A549 (cell line): Measurements from ENCODE around the gene ALDH4A1. TPM values are rescaled to one million over a fixed set of nuclear protein-coding genes. Genes with fewer than 3 reads are reported as not detected.

ENCODE experiments used
- ATAC-seq, 2 experiments: fragments of 200-7000 bp in 1 of 2; fragments of >200 bp in 1 of 2; cut with Nextera tagmentation in 1 of 2; cut with Tn5 transposase in 1 of 2; 3 replicates each; pipeline versions ENCODE4 v1.8.0 to v1.9.1; 2018 to 2020; ENCODE audit warnings: mild to moderate bottlenecking in 1 of 2, moderate library complexity in 1 of 2
- CTCF ChIA-PET: fragments of 300-600 bp; sonication (Branson Sonifier 250); formaldehyde crosslinking; extraction: SDS; loops from one replicate; lab custom pipeline; 2021; ENCODE audit warnings: antibody characterized with exemption, inconsistent platforms; lab: Yijun Ruan, JAX
- POLR2A ChIA-PET: fragments of 350-600 bp; formaldehyde crosslinking; extraction: SDS; loops from one replicate; lab custom pipeline; 2021; ENCODE audit warnings: antibody characterized with exemption, inconsistent platforms; lab: Yijun Ruan, JAX
- DNase-seq, 2 experiments: peaks; one replicate each; pipeline versions ENCODE4 v3.0.0 to v3.0.0-alpha.2; 2011 to 2016; ENCODE audit warnings: low read depth in 1 of 2, low spot score in 1 of 2
- FAIRE-seq: peaks from 2 replicates; lab custom pipeline; 2011; peaks lifted over from hg19 to GRCh38; lab: Jason Lieb, UNC
- H3K27ac ChIP-seq, 2 experiments: fragments of >200 bp; sonication (Bioruptor Twin); formaldehyde crosslinking; 3 replicates each; pipeline ENCODE4 v1.5.1; 2016 to 2017
- H3K4me1 ChIP-seq: fragments of >200 bp; sonication (Bioruptor Twin); formaldehyde crosslinking; 3 replicates; pipeline ENCODE4 v1.6.1; 2016
- H3K4me2 ChIP-seq: fragments of >200 bp; sonication (Bioruptor Twin); formaldehyde crosslinking; 3 replicates; pipeline ENCODE4 v1.6.1; 2016
- H3K4me3 ChIP-seq: fragments of >200 bp; sonication (Bioruptor Twin); formaldehyde crosslinking; 3 replicates; pipeline ENCODE4 v1.5.1; 2016
- H3K9me3 ChIP-seq: fragments of >200 bp; sonication (Bioruptor Twin); formaldehyde crosslinking; 3 replicates; pipeline ENCODE4 v1.6.1; 2016
- BHLHE40 ChIP-seq: IDR thresholded peaks from 2 replicates; pipeline ENCODE4 v1.6.1; 2012; ENCODE audit warnings: low read depth, low read length, inconsistent platforms
- CEBPB ChIP-seq, 2 experiments: fragments of >200 bp in 1 of 2; sonication (Bioruptor Twin) in 1 of 2; formaldehyde crosslinking in 1 of 2; IDR thresholded peaks; 2 replicates each; pipeline ENCODE4 v1.6.1; 2012 to 2016
- EHMT2 ChIP-seq: fragments of 200-600 bp; sonication (generic); IDR thresholded peaks from 2 replicates; pipeline ENCODE4 v1.6.1; 2016; ENCODE audit warnings: antibody characterized with exemption, low read depth, mild to moderate bottlenecking, moderate library complexity
- FOSB ChIP-seq: fragments of 250-450 bp; sonication (Bioruptor Pico); IDR thresholded peaks from 2 replicates; pipeline ENCODE4 v1.5.0; 2020; ENCODE audit warnings: mild to moderate bottlenecking, moderate library complexity
- FOXS1 ChIP-seq: fragments of 250-450 bp; sonication (Bioruptor Pico); IDR thresholded peaks from 2 replicates; pipeline ENCODE4 v1.5.0; 2020; ENCODE audit warnings: mild to moderate bottlenecking, moderate library complexity
- JUNB ChIP-seq: fragments of >200 bp; sonication (Bioruptor Twin); formaldehyde crosslinking; IDR thresholded peaks from 2 replicates; pipeline ENCODE4 v1.6.1; 2016
- KDM5A ChIP-seq: fragments of 200-600 bp; sonication (generic); IDR thresholded peaks from 2 replicates; pipeline ENCODE4 v1.6.1; 2016; ENCODE audit warnings: antibody characterized with exemption, mild to moderate bottlenecking
- MAZ ChIP-seq: fragments of 150-350 bp; IDR thresholded peaks from 2 replicates; pipeline ENCODE4 v1.6.1; 2014; ENCODE audit warnings: antibody characterized with exemption, low read depth, low read length, borderline replicate concordance
- MYC ChIP-seq: IDR thresholded peaks from 2 replicates; pipeline ENCODE4 v1.6.1; 2012; ENCODE audit warnings: mild to moderate bottlenecking, inconsistent platforms, low read length, improper control_type of control experiment, borderline replicate concordance
- NPAS2 ChIP-seq: fragments of 250-450 bp; sonication (Bioruptor Pico); IDR thresholded peaks from 2 replicates; pipeline ENCODE4 v1.8.0; 2022; ENCODE audit warnings: mild to moderate bottlenecking, moderate library complexity, borderline replicate concordance
- PHF8 ChIP-seq: fragments of 200-600 bp; sonication (generic); IDR thresholded peaks from 2 replicates; pipeline ENCODE4 v1.6.1; 2016; ENCODE audit warnings: low read depth, mild to moderate bottlenecking, antibody characterized with exemption, moderate library complexity, borderline replicate concordance
- POLR2A ChIP-seq: IDR thresholded peaks from 2 replicates; pipeline ENCODE4 v1.6.1; 2012; ENCODE audit warnings: mild to moderate bottlenecking, low read length
- POLR2AphosphoS2 ChIP-seq: conservative IDR thresholded peaks from 2 replicates; pipeline ENCODE4 v1.6.1; 2012; ENCODE audit warnings: low read length, improper control_type of control experiment, inconsistent platforms
- RARB ChIP-seq: fragments of 250-450 bp; sonication (Bioruptor Pico); IDR thresholded peaks from 2 replicates; pipeline ENCODE4 v1.8.0; 2021; ENCODE audit warnings: mild to moderate bottlenecking, moderate library complexity
- RFX5 ChIP-seq: fragments of 450-650 bp; IDR thresholded peaks from 2 replicates; pipeline ENCODE4 v1.7.1; 2014; ENCODE audit warnings: antibody characterized with exemption, mild to moderate bottlenecking, moderate library complexity
- RNF2 ChIP-seq: fragments of 200-600 bp; sonication (generic); IDR thresholded peaks from 2 replicates; pipeline ENCODE4 v1.6.1; 2016; ENCODE audit warnings: low read depth, mild to moderate bottlenecking, antibody characterized with exemption, moderate library complexity, borderline replicate concordance
- SMC3 ChIP-seq: fragments of >200 bp; sonication (Bioruptor Twin); formaldehyde crosslinking; IDR thresholded peaks from 3 replicates; pipeline ENCODE4 v1.6.1; 2018; ENCODE audit warnings: inconsistent platforms
- SREBF2 ChIP-seq: fragments of 450-650 bp; IDR thresholded peaks from 2 replicates; pipeline ENCODE4 v1.6.1; 2014; ENCODE audit warnings: mild to moderate bottlenecking, moderate library complexity
- TFCP2L1 ChIP-seq: fragments of 250-450 bp; sonication (Bioruptor Pico); IDR thresholded peaks from 2 replicates; pipeline ENCODE4 v1.5.0; 2021; ENCODE audit warnings: mild to moderate bottlenecking
- ZNF302 ChIP-seq: fragments of 250-450 bp; sonication (Bioruptor Pico); IDR thresholded peaks from 2 replicates; pipeline ENCODE4 v1.9.0; 2021; ENCODE audit warnings: inconsistent platforms, mild to moderate bottlenecking, moderate library complexity
- WGBS: methylation state at CpG from one replicate; pipeline ENCODE4 v1.1.6; 2017; ENCODE audit errors: missing lambda C conversion rate; 5-methylcytosine and 5-hydroxymethylcytosine counted together
- polyA plus RNA-seq, 4 experiments: library from polyadenylated mRNA; depleted of rRNA in 3 of 4; stranded (reverse); fragments of >200 nt; fragmentation: RNase III in 1 of 4; extraction: RNeasy Plus Mini Kit Qiagen cat#74134 plus additional on column Dnase treatment in 1 of 4; gene quantifications; 2 replicates in 3 of 4; 3 replicates in 1 of 4; pipeline ENCODE4 v1.2.3, GENCODE V29; 2011 to 2017
- TF ChIP-seq, protein P1 (sequence below): fragments of 450-650 bp; IDR thresholded peaks from 2 replicates; pipeline ENCODE4 v1.6.1; 2014; ENCODE audit warnings: antibody characterized with exemption
- TF ChIP-seq, protein P2 (sequence below): fragments of 150-350 bp; IDR thresholded peaks from 2 replicates; pipeline ENCODE4 v1.6.1; 2014; ENCODE audit warnings: low read depth, mild to moderate bottlenecking, low read length
- TF ChIP-seq, protein P3 (sequence below): fragments of 250-450 bp; sonication (Bioruptor Pico); IDR thresholded peaks from 2 replicates; pipeline ENCODE4 v1.5.0; 2020; ENCODE audit warnings: low read depth, mild to moderate bottlenecking, moderate library complexity
- TF ChIP-seq, protein P4 (sequence below): fragments of 250-450 bp; sonication (Bioruptor Pico); IDR thresholded peaks from 2 replicates; pipeline ENCODE4 v1.5.0; 2021; ENCODE audit warnings: mild to moderate bottlenecking, moderate library complexity, borderline replicate concordance

ALDH4A1 gene
- polyA plus RNA-seq, 2 of the 4 experiments (the other 2 are of a cell fraction): 9.4 to 15.4 TPM

DNA sequence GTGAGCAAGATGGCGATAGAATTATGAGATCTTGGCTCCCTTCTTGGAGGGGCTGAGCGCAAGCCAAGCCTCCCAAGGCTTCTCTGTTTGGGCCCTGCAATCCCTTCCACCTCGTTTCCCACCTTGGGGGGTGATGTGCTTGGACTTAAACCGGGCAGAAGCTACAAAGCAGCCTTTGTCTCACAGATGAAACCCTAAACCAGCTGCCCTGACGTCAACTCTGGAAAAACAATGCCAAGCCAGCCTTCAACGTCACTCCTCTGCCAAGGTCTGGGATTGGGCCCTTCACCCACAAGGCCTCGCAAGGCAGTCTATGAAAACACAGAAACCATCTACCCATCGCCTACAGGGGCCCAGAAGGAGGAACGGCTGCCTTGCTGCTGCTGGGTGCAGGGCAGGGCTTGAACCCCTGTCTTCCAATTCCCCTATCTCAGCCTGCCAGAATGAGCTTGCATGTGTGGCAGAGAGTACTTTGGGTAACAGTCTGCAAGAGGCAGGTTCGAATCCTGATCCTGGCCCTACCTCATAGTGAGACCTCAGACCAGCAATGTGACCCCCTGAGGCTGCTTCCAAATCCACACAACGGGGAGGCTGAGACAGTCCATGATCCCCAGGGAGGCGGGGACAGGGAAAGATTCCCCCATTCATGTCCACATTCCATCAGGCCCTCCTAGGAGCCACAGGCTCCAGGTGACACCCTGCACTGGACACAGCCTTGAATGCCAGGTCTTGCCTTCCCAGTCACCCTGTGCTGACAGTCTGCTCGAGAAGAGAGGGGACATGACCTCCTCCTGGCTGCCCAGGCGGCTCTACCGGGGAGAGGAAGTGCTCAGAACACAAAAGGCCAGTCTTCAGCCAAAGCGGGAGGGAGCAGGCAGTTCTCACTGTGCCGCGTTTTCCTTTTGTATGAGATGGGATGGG lies 39.1 kb upstream of the ALDH4A1 start:
- POLR2A ChIA-PET: no interaction called here
- TF ChIP-seq PHF8 (no peak), FOSB (CRISPR knock-in tag) (no peak), MYC (no peak), SREBF2 (no peak), RNF2 (no peak), CEBPB (IDR thresholded peaks at IDR 0.05) (no peak), POLR2A (no peak), SMC3 (no peak), JUNB (no peak), TFCP2L1 (CRISPR knock-in tag) (no peak), ZNF302 (no peak), NPAS2 (CRISPR knock-in tag) (no peak), RFX5 (no peak)
- TF ChIP-seq, protein P1, sequence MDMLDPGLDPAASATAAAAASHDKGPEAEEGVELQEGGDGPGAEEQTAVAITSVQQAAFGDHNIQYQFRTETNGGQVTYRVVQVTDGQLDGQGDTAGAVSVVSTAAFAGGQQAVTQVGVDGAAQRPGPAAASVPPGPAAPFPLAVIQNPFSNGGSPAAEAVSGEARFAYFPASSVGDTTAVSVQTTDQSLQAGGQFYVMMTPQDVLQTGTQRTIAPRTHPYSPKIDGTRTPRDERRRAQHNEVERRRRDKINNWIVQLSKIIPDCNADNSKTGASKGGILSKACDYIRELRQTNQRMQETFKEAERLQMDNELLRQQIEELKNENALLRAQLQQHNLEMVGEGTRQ: no peak
- ATAC-seq: no peak; a peak in 1 of 6 replicates
- H3K4me3 ChIP-seq: no peak overlapping the region
- no peak for FAIRE-seq
- CTCF ChIA-PET: interaction anchor here (0.5 to 2.7 kb wide), 5 partner anchors 14 to 155 kb away, joined by 3 to 13 read pairs (median 5); no protein-coding TSS in a partner anchor
- H3K4me1 ChIP-seq: peaks cover 83% of the 10 kb centered on the region
- H3K4me2 ChIP-seq: peak overlapping the region; percentile 30; the same call in 2 of the 3 replicates
- H3K27ac ChIP-seq: peak overlapping the region; percentile 37 to 68; a peak in 5 of 6 replicates
- peak in 1 of 2 experiments; percentile 66 for DNase-seq
- 77% methylated on average over 11 of the region's 18 CpGs for WGBS
- no peaks in the 10 kb centered on the region for H3K9me3 ChIP-seq

DNA sequence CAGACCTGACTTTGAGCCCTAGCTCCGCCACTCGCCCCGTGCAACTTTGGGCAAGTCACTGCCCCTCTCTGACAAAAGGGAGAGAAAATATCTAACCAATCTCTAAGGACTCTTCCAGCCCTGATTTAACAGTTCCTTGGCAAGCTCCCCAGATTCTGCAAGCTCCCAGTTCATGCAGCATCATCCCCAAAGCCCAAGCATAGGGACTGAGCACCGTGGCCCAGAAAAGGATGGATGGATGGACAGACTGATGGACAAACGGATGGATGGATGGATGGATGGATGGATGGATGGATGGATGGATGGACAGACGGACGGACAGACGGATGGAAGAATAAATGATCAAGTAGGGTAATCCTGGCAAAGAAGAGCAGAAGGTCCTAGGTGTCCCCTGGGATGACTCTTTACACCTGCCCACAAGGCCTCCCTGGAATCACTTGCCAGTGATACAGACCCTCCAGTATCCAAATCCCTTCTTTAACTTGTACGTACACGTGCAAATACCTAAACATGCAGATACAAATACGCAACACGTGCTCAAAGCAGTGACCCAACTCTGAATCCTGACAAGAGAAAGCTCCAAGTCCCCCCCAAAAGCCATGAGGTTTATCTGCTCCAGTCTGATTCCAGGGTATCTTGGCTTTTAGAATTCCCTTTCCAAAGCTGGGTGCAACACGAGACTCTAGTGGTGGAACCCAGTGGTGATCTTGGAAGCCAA lies 38.1 kb upstream of the ALDH4A1 start:
- CTCF ChIA-PET: interaction anchor here (1.0 to 1.7 kb wide), 4 partner anchors 13 to 157 kb away, joined by 3 to 5 read pairs (median 4); no protein-coding TSS in a partner anchor
- TF ChIP-seq MAZ (no peak), POLR2AphosphoS2 (no peak), BHLHE40 (no peak), RARB (CRISPR knock-in tag) (no peak), EHMT2 (no peak), FOXS1 (no peak), KDM5A (no peak), NPAS2 (CRISPR knock-in tag) (no peak)
- TF ChIP-seq, protein P1: no peak
- TF ChIP-seq, protein P2, sequence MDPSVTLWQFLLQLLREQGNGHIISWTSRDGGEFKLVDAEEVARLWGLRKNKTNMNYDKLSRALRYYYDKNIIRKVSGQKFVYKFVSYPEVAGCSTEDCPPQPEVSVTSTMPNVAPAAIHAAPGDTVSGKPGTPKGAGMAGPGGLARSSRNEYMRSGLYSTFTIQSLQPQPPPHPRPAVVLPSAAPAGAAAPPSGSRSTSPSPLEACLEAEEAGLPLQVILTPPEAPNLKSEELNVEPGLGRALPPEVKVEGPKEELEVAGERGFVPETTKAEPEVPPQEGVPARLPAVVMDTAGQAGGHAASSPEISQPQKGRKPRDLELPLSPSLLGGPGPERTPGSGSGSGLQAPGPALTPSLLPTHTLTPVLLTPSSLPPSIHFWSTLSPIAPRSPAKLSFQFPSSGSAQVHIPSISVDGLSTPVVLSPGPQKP: no peak
- TF ChIP-seq, protein P3, sequence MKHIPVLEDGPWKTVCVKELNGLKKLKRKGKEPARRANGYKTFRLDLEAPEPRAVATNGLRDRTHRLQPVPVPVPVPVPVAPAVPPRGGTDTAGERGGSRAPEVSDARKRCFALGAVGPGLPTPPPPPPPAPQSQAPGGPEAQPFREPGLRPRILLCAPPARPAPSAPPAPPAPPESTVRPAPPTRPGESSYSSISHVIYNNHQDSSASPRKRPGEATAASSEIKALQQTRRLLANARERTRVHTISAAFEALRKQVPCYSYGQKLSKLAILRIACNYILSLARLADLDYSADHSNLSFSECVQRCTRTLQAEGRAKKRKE (CRISPR knock-in tag): no peak
- TF ChIP-seq, protein P4, sequence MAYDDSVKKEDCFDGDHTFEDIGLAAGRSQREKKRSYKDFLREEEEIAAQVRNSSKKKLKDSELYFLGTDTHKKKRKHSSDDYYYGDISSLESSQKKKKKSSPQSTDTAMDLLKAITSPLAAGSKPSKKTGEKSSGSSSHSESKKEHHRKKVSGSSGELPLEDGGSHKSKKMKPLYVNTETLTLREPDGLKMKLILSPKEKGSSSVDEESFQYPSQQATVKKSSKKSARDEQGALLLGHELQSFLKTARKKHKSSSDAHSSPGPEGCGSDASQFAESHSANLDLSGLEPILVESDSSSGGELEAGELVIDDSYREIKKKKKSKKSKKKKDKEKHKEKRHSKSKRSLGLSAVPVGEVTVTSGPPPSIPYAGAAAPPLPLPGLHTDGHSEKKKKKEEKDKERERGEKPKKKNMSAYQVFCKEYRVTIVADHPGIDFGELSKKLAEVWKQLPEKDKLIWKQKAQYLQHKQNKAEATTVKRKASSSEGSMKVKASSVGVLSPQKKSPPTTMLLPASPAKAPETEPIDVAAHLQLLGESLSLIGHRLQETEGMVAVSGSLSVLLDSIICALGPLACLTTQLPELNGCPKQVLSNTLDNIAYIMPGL: no peak
- no peak for DNase-seq
- Histone ChIP-seq H3K4me3 (no peak overlapping the region), H3K4me1 (peaks cover 80% of the 10 kb centered on the region), H3K27ac (peak overlapping the region in 1 of 2 experiments; percentile 79; a peak in 3 of 6 replicates), H3K4me2 (peak overlapping the region; percentile 8; the same call in 1 of the 3 replicates), H3K9me3 (no peaks in the 10 kb centered on the region)
- no peak for ATAC-seq
- no peak for FAIRE-seq
- WGBS: 85% methylated on average over 13 of the region's 13 CpGs
- POLR2A ChIA-PET: no interaction called here
